HG03108 (cell line): ENCODE measurements around the gene ATP11A.
"Not testable (repeated sequence)": the region's sequence is repeated elsewhere in the genome, so short reads cannot be mapped to it uniquely, and the experiment has no call there.

ENCODE experiments used
- ATAC-seq: cut with Tn5 transposase; IDR thresholded peaks from one replicate; pipeline ENCODE4 v1.9.1; 2021; ENCODE audit warnings: moderate library complexity; ENCODE audit not compliant: unreplicated experiment

Gene ATP11A

DNA sequence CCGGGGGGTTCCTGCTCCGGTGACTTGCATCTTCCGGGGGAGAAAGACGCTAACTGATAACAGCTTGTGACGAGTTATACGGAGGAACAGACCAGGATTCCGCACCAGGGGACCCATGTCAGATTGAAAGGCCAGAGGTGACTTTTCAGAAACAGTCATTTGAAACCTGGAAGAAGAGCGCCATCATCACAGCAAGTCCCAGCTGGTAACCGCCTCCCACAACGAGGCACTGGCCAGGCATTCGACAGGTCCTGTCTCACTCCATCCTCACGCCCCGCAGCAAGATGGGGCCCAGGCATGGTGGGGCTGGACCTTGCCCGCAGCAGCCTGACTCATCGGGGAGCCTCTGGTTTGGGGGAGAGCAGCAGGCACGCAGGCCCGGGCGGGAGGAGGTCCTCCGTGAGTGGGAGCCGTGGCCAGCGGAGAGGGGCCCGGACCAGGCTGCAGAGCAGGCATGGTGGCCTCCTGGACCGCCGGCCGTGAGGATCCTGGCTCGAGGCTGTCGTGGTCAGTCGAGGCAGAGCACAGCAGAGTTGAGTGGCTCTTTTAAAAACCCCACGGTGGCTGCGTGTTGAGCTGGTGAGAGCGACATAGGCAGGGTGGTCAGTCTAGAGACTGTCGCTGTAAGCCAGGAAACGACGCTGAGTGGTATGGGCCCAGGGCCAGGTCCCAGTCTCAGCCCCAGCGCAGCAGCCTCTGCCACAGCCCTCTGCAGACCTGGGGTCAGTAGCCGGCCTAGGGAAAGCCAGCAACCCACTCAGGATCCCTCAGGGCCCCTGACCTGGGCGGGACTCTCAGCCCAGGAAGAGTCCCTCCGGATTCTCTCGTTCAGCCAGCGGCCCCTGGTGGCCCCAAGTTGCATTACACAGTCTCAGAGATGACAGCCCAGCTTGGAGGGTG lies 184.3 kb downstream of the ATP11A start:
- peak; percentile 72 for ATAC-seq

DNA sequence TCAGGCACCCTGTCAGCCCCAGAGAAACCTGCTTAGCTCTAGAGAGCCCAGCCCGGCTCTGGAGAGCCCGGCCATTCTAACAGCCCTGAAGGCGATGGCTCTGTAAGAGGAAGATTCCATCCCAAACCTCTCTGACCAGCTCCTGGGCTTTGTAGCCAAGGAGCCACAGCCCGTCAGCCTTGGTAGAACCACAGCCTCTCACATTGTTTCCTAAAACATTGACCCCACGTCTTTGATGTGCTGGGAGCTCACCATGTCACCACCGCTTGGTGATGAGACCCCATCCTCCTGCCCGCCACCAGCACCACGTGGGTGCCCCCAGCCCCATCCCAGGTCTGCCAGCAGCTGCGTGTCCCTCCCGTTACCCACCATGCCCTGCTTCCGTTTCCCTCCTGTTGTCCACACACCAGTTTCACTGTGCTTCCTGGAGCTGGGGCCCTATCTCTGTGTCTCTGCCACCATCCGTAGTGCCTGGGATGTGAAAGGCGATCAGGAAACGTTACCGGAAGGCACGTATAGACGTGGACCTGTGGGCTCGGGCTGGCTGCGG lies 185.0 kb downstream of the ATP11A start:
- no peak for ATAC-seq

GRCh38 chr13:112875627-112876026 lies 185.8 kb downstream of the ATP11A start:
- no peak for ATAC-seq

DNA sequence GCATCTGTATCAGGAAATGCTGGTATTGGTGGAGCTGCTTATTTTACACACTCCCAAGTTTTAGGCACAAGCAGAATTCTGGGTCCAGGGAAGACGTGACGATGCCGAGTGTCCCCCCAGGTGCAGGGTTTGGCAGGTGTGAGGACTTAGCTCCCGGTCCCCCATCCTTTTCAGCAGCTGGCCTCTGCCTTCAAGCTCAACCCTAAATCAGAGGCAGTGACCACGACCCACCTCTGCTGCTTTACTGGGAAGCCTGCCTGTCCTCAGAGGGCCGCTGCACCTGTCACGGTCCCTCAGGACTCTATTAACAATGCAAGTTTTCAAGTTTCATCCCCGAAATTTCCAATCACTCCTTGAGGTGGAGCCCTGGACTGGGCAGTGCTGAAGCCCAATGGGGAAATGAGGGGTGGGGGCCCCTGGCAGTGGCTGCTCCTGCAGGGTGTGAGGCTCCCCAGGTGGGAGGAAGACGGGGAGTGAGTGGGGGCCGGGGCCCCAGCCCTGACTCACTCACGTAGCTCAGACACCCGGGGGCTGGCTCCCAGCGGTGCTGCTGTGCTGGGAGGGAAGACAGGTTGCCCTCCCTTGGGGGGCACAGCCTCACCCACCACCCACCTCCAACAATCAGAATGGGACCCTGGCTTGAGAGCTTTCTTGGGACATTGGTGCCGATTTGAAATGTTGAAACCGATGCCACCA lies 186.6 kb downstream of the ATP11A start:
- no peak for ATAC-seq

GRCh38 chr13:112877066-112877465 lies 187.2 kb downstream of the ATP11A start:
- no peak for ATAC-seq

DNA sequence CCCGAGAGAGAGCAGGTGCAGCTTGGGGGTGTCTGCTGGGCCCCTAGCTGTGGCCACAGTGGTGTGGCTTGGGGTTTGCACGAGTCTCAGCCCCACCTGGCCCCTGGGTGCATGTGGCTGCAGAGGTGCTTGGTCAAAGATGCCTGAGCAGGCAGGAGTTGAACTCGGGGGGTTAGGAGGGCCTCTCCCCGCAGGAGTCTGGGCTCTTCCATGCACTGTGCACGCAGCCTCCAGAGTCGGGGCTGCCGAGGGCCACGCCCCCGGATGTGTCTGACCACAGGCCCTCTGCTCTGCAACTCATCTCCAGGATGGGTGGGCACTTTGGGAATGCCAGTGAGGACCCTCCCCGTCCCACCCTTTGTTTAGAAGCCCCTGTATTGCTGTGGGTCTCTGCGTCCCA lies 187.7 kb downstream of the ATP11A start:
- no peak for ATAC-seq

- ATAC-seq, result no peak
Measured at GRCh38 chr13:112877976-112878955, 188.4 kb downstream of the ATP11A start.

- ATAC-seq, result no peak
Measured at GRCh38 chr13:112879283-112879833, 189.5 kb downstream of the ATP11A start.

- no peak for ATAC-seq
Measured at GRCh38 chr13:112880221-112880641, 190.4 kb downstream of the ATP11A start.

- no peak for ATAC-seq
Measured at GRCh38 chr13:112880976-112881540, 191.2 kb downstream of the ATP11A start.

GRCh38 chr13:112881656-112882554 lies 192.1 kb downstream of the ATP11A start:
- no peak for ATAC-seq

DNA sequence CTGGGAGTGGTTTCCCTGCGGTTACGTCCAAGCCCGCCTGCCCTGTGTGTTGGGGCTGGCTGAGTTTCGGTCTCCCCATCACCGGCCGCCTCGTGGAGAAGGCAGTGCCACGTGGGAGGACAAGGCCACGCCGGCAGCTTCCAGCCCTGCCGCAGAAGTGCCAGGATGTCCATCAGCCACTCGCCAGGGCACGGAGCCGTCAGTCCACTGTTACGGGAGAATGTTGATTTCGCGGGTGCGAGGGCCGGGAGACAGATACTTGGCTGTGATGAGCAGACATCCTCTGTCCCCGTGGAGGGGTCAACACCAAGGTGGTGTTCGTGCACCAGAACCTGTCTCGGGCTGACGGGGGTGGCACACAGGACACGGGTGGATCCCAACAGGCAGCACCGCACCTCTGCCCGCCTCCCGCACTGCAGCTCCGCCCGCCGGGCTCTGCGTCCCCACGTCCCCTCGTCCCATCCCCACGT lies 192.8 kb downstream of the ATP11A start:
- no peak for ATAC-seq

GRCh38 chr13:112883241-112883945 lies 193.6 kb downstream of the ATP11A start:
- no peak for ATAC-seq

DNA sequence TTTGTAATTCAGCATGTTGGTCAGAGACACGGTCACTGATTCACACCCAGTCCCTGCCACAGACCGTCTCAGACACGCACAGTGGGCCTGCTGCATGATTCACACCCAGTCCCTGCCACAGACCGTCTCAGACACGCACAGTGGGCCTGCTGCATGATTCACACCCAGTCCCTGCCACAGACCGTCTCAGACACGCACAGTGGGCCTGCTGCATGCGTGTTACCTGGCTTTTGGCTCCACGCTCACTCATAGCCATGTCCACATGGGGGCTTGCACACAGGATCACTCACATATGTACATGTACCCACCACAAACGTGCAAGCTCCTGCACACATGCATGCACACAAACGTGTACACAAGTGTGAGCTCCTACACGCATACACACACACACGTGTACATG lies 194.9 kb downstream of the ATP11A start:
- not testable (repeated sequence) for ATAC-seq

DNA sequence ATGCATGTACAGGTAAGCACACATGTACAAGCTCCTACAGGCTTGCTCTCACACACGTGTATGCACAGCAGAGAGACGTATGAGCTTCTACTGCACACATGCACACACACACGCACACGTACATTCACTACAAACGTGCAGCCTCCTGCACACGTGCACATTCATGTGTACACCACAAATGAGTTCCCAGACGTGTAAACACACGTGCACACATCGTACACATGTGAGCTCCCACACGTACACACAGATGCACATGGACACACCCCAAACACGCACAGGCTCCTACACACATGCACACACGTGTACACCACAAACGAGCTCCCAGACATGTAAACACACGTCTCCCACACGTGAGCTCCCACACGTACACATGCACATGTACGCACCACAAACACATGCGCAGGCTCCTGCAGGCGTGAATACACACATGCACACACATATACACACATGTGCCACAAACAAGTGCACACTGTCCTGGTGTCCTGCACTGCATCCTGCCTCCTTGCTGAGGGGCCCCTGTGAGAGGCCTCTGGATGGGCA lies 195.5 kb downstream of the ATP11A start:
- ATAC-seq, result no peak

GRCh38 chr13:112885782-112886268 lies 196.0 kb downstream of the ATP11A start:
- no peak for ATAC-seq

DNA sequence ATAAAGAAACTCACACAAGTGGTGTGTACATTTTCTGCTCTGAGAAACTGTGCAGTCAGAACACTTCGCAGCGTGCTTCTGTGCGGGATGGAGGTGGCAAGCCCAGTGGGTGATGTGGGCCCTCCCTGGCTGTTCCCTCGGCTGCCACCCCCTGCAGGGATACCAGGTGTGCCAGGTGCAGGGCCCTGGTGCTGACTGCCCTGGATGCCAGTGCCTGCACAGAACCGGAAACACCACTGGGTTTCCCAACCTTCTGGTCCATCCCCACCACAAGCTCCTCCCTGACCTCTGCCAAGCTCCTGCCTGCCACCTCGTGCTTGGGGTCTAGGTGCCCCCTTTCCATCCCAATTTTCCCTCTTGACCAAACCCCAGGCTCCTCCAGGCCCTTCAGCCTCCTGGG lies 197.3 kb downstream of the ATP11A start:
- no peak for ATAC-seq

- no peak for ATAC-seq
Measured at GRCh38 chr13:112887557-112887991, 197.7 kb downstream of the ATP11A start.
